HG02610 (cell line): ENCODE measurements around the gene GORASP2.

ENCODE experiments used
- ATAC-seq: cut with Tn5 transposase; IDR thresholded peaks from one replicate; pipeline ENCODE4 v1.9.1; 2021; ENCODE audit warnings: mild to moderate bottlenecking, moderate library complexity; ENCODE audit not compliant: unreplicated experiment

GORASP2 gene

GRCh38 chr2:170991398-170992182, 62.5 kb downstream of the GORASP2 start:
- ATAC-seq, result no peak

- ATAC-seq, result no peak
Observed at GRCh38 chr2:170996316-170996715, 67.3 kb downstream of the GORASP2 start.

DNA sequence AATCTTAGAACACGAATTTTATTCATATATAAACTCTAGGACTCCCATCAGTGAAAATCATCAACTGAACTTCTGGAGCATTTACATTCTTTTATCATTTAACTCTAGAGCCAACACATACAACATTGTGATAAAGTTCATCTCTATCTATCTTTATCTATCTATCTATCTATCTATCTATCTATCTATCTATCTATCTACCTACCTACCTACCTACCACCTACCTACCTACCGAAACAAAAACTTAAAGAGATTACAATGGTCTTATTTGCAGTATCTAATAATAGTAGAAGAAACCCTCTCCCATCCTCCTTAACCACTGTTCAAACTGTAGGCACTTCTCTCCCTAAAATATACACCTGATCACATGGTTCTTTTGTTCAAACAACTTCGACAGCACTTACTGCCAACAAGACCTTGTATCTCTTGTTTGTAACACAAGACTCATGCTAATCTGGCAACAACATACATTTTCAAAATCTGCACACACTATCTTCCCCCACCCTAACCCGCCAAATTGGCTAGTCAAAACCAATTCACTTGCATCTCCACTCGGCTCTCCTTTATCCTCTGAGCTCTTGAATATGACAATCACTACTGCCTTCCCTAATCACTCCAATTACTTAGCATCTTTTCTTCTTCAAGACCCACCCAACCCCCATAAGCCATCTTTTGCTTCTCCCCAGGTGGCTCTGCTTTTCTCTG, 69.0 kb downstream of the GORASP2 start:
- no peak for ATAC-seq

GRCh38 chr2:170999654-171000053, 70.6 kb downstream of the GORASP2 start:
- no peak for ATAC-seq

- ATAC-seq, result no peak
Observed at GRCh38 chr2:171004363-171004762, 75.3 kb downstream of the GORASP2 start.

DNA sequence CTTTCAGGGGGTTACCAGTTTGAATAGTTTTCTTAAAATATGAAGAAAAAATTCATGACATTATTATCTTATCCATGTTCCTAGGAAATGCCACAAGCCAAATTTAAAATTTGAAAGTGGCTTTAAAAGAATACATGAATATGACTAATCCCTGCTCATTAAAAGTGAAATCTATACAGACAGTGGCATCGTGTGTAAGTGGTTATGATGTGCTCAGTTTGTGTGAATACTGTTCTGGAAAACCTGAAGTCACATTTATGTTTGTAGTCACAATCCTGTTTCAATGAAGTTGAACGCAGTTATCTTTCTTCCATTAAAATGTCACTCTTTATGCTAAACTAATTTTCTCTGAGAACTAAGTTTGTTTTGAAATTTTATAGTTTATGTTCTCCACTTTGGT, 75.8 kb downstream of the GORASP2 start:
- ATAC-seq, result no peak

- ATAC-seq, result no peak
Observed at GRCh38 chr2:171008550-171009205, 79.6 kb downstream of the GORASP2 start.

- ATAC-seq, result no peak
Observed at GRCh38 chr2:171009386-171009785, 80.3 kb downstream of the GORASP2 start.

DNA sequence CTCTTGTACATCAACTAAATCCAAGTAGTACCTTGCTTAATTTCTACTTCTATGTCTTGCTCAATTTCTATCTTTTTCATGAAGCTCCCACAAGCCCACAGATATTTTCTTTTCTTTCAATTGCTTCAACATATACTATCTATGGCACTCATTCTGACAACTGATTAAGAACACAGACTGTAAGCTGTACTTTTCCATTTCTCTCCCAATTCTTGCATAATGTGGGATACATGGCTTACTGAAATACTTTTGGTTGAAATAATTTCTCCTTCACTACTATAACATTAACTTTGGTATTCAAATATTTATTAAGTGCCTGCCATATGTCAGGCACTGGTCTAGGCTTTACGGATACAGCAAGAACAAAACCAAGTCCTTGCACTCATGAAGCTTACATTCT, 84.8 kb downstream of the GORASP2 start:
- no peak for ATAC-seq

GRCh38 chr2:171016125-171016524, 87.1 kb downstream of the GORASP2 start:
- no peak for ATAC-seq
